Measurements from ENCODE around the gene AACS.

DNA sequence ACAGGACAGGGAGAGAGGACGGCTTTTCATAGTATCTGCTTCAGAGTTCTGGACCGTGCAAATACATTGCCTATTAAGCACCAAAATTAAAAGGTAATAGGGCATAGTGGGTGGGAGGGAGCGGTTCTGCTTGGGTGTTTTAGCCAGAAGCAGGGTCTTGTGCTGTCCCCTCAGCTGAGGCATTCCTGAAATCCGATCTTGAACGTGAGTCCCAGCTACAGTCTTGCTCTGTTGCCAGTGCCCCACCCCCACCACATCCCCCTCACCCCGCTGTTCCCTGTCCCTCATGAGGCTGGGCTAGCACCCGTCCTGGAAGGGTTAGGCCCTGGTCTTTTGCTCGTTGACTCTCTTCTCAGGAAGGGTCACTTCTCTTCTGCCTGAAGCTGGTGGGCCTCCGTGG is 48.6 kb downstream of the AACS start:
- TF ChIP-seq, protein P1, sequence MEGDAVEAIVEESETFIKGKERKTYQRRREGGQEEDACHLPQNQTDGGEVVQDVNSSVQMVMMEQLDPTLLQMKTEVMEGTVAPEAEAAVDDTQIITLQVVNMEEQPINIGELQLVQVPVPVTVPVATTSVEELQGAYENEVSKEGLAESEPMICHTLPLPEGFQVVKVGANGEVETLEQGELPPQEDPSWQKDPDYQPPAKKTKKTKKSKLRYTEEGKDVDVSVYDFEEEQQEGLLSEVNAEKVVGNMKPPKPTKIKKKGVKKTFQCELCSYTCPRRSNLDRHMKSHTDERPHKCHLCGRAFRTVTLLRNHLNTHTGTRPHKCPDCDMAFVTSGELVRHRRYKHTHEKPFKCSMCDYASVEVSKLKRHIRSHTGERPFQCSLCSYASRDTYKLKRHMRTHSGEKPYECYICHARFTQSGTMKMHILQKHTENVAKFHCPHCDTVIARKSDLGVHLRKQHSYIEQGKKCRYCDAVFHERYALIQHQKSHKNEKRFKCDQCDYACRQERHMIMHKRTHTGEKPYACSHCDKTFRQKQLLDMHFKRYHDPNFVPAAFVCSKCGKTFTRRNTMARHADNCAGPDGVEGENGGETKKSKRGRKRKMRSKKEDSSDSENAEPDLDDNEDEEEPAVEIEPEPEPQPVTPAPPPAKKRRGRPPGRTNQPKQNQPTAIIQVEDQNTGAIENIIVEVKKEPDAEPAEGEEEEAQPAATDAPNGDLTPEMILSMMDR (IDR thresholded peaks at IDR 0.05; ENCODE audit: insufficient read depth, low read length) = no peak
- TF ChIP-seq POLR2AphosphoS5 (IDR thresholded peaks at IDR 0.05; ENCODE audit: low read depth) (no peak), GABPA (IDR thresholded peaks at IDR 0.05; ENCODE audit: low read depth) (no peak)

Measured in HL-60 (cell line).